Right forelimb (tissue), 1 donor: ENCODE data around the gene AFMID.
A peak's percentile ranks its signal among the peaks of the same experiment; 100 is the strongest.

Experiments
- DNase-seq: peaks from one replicate; pipeline ENCODE4 v3.0.0-alpha.2; 2018

AFMID gene

DNA sequence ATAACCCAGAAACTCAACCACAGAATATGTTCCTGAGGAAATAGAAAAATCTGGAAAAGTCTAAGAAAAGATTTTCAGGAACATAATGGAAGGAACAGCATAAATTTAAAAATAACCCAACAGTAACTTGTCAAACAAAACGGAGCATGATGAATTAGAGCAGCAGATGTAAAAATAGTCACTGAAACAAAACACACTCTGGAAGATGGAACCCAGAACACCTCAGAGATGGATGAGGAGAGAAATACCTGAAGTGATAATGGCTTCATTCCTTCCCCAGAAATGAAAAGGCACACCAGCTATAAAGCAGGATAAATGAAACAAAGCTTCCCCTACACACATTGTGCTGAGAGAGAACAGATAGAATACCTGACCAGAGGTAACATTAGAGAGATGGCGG is 6.7 kb upstream of the AFMID start:
- no peak for DNase-seq

DNA sequence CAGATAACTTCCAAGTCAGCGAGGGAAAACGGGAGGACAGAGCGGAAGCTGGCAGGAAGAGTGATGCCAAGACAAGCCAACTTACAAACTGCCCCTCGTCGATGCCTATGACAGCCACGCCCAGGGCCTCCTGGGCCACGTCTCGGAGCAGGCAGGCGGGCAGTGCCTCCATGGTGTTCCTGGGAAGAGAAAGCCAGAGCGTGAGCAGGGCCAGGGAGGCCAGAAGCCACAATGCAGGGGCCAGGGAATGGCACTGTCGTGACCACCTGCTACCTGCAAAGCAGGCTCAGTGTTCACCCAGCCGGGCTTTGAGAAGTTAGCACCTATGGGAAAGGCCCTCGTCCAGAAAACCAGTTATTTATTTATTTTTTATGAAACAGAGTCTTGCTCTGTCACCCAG is 4.7 kb upstream of the AFMID start:
- no peak for DNase-seq

GRCh38 chr17:78183916-78184315 is 3.2 kb upstream of the AFMID start:
- DNase-seq: no peak

DNA sequence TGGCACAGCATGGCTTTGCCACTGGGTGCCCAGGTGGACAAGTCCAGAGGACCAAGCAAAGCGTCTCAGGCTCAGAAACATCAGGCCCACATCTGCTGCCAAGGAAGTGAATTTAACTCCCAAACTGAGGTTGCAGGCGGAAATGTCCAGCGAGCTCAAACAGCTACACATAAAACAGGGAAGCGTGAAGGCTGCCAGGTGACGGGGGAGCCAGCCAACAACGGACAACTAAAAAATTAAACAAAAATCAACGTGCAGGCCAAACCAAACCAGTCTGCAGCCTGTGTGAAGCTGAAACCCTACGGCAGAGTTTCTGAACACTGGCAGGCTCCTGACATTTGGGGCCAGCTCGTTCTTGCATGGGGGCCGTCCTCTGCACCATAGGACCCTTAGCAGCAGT is 2.8 kb upstream of the AFMID start:
- no peak for DNase-seq

- DNase-seq: no peak
Measured at GRCh38 chr17:78184868-78185267, 2.3 kb upstream of the AFMID start.

DNA sequence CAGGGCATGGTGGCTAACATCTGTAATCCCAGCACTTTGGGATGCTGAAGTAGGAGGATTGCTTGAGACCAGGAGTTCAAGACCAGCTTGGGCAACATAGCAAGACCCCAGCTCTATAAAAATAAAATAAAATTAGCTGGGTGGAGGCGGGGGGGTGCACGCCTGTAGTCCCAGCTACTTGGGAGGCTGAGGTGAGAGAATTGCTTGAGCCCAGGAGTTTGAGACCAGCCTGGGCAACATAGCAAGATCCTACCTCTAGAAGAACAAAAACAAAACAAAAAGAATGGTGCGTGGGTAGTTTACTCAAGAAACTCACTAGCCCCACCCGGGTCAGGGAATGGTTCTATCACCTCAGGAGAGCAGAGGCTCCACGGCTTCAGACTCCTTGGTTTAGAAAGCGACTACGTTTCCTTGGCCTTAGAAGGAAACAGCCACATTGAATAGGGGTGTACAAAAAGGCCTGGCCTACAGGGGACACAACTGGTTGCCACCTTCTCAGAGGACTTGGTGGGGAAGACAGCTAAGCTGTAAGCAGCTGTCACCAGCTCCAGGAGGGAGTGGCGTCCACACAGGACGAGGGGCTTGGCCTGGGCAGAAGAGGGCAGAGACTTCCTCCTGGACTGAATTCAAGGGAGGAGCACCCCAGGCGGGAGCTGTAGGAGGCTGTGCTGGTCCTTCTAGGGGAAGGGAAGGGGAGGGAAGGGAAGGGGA is 1.0 kb upstream of the AFMID start:
- peak; percentile 63 for DNase-seq

- no peak for DNase-seq
Measured at GRCh38 chr17:78196716-78197115, 9.6 kb downstream of the AFMID start.

GRCh38 chr17:78197147-78197832 is 10.1 kb downstream of the AFMID start:
- DNase-seq: no peak

GRCh38 chr17:78200451-78200850 is 13.3 kb downstream of the AFMID start:
- DNase-seq: no peak

GRCh38 chr17:78202666-78203065 is 15.5 kb downstream of the AFMID start:
- DNase-seq: no peak

- no peak for DNase-seq
Measured at GRCh38 chr17:78204387-78205123, 17.4 kb downstream of the AFMID start.

DNA sequence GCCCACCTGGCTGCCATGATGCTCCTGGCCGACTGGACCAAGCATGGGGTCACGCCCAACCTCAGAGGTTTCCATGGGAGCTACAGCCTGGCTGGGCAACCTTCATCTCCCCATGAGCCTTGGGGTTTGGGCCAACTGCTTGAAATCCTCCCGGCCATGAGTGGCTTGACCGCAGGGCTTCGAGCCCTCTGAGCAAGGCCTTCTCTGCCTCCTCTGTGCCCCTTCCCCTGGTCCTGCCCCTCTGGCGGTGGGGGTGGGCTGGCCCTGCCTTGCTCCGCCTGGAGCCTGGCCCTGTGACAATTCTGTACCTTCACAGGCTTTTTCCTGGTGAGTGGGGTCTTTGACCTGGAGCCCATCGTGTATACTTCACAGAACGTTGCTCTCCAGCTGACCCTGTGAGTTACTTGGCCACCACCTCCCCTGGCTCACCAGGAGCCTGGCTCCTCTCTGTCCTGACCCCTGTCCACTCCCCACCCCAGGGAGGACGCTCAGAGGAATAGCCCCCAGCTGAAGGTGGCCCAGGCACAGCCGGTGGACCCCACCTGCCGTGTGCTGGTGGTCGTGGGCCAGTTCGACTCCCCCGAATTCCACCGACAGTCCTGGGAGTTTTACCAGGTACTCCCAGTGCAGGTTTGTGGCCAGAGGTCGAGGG is 18.1 kb downstream of the AFMID start:
- DNase-seq: no peak

GRCh38 chr17:78206298-78206697 is 19.1 kb downstream of the AFMID start:
- no peak for DNase-seq

DNA sequence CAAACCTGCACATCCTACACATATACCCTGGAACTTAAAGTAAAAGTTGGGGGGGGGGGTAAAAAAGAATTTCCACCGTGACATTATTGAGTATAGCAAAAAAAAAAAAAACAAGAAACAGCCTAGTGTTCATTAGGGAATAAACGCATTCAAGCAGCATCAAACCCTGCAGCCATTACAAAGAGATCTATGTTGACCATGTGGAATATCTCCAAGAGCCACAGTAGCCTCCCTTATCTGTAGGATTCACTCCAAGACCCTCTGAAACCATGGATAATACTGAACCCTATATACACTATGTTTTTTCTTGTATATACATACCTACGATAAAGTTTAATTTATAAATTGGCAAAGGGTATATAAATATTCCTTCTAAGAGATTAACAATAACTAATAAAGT is 21.3 kb downstream of the AFMID start:
- DNase-seq: no peak

DNA sequence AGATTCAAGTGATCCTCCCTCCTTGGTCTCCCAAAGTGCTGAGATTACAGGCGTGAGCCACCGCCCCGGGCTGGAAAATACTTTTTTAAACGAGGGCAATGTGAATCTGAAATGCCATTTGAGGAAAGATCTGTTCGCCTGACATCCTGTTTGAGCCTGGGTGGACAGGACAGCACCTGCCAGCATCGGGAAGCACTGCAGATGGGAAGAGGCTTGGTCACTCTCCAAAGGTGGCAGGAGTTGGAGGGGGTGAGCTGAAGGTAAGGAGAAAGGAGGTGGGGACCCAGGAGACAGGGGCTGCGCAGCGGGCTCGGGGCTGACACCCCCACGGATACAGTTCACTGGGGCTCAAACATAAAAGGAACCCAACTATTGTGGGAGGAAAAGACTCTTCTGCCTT is 22.9 kb downstream of the AFMID start:
- no peak for DNase-seq

DNA sequence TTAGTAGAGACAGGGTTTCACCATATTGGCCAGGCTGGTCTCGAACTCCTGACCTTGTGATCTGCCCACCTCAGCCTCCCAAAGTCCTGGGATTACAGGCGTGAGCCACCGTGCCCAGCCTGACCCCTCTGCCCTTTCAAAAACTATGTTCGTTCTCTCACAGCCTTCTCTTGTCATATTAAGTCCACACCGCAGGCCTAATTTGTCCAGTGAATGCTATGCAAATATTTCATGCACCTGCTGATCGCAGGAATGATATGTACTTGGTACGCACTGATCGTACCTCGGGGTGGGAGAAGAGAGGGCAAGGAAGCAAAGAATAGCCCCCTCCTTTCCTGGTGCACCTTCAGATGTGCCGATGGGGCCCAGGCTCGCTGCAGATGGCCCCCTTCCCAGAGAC is 23.9 kb downstream of the AFMID start:
- no peak for DNase-seq

GRCh38 chr17:78214016-78214705 is 27.0 kb downstream of the AFMID start, which contains the start of gene BIRC5:
Gene BIRC5, plus strand, starts transcription at chr17:78214253. Its CDS starts 64 bp downstream, at chr17:78214317.
- peak; percentile 90 for DNase-seq

GRCh38 chr17:78214706-78215061 is 27.5 kb downstream of the AFMID start:
- no peak for DNase-seq

- no peak for DNase-seq
Measured at GRCh38 chr17:78219396-78220150, 32.4 kb downstream of the AFMID start.

DNA sequence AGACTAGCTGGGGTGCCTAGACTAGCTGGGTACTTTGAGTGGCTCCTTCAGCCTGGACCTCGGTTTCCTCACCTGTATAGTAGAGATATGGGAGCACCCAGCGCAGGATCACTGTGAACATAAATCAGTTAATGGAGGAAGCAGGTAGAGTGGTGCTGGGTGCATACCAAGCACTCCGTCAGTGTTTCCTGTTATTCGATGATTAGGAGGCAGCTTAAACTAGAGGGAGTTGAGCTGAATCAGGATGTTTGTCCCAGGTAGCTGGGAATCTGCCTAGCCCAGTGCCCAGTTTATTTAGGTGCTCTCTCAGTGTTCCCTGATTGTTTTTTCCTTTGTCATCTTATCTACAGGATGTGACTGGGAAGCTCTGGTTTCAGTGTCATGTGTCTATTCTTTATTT is 35.9 kb downstream of the AFMID start:
- no peak for DNase-seq

- DNase-seq: no peak
Measured at GRCh38 chr17:78223765-78224164, 36.6 kb downstream of the AFMID start.
